ENCODE data around the gene ERF.

The ERF gene

DNA sequence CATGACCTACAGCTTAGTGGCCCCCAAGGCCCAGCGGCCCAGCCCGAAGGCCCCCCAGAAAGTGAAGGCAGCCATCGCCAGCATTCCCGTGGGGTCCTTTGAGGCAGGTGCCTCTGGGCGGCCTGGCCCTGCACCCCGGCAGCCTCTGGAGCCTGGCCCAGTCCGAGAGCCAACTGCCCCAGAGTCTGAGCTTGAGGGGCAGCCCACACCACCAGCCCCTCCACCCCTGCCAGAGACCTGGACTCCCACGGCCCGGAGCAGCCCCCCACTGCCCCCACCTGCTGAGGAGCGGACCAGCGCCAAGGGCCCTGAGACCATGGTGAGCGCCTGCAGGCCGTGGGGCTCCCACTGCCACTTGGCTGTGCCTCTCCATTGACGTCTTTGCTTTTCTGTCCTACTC is 38.0 kb upstream of the ERF start:
- Histone ChIP-seq H3K27me3 (ENCODE audit: insufficient read depth, low read length) (no peaks in the 10 kb centered on the region), H2AFZ (ENCODE audit: low read length, unreplicated experiment) (no peak overlapping the region), H3K27ac (ENCODE audit: low read depth, low read length) (no peak overlapping the region), H3K4me3 (ENCODE audit: low read depth, low read length) (no peak overlapping the region), H3K36me3 (ENCODE audit: insufficient read depth, low read length) (no peaks in the 10 kb centered on the region), H3K79me2 (ENCODE audit: control insufficient read depth, insufficient read depth, low read length, unreplicated experiment) (no peaks in the 10 kb centered on the region), H3K4me1 (ENCODE audit: control insufficient read depth, insufficient read depth, low read length, unreplicated experiment) (no peaks in the 10 kb centered on the region)

DNA sequence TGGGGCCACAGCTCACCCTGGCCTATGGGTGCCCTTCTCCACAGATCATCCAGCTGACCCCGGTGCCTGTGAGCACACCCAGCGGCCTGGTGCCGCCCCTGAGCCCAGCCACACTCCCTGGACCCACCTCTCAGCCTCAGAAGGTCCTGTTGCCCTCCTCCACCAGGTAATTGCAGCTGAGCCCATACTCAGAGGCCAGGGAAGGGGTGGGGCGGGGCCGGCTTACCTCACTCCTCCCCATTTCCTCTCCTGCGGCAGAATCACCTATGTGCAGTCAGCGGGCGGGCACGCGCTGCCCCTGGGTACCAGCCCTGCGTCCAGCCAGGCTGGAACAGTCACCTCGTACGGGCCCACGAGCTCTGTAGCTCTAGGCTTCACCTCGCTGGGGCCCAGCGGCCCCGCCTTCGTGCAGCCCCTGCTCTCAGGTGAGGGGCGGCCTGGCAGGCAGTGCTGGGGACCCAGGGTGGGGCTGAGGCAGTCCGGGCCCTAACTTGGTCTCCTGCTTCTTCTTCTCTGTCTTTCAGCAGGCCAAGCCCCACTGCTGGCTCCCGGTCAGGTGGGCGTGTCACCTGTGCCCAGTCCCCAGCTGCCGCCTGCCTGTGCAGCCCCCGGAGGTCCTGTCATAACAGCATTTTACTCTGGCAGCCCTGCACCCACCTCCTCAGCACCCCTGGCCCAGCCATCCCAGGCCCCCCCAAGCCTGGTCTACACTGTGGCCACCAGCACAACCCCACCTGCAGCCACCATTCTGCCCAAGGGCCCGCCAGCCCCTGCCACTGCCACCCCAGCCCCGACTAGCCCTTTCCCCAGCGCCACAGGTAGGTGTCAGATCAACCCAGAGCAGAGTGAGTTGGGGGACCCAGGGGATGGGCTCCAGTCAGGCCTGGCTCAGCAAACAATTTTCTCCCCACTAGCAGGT is 37.4 kb upstream of the ERF start:
- Histone ChIP-seq H3K36me3 (ENCODE audit: insufficient read depth, low read length) (0 out of 2 replicates have a peak, but pooled peaks cover under 1% of the 10 kb centered on the region), H3K4me3 (ENCODE audit: low read depth, low read length) (no peak overlapping the region), H2AFZ (ENCODE audit: low read length, unreplicated experiment) (no peak overlapping the region), H3K27me3 (ENCODE audit: insufficient read depth, low read length) (no peaks in the 10 kb centered on the region), H3K4me1 (ENCODE audit: control insufficient read depth, insufficient read depth, low read length, unreplicated experiment) (no peaks in the 10 kb centered on the region), H3K27ac (ENCODE audit: low read depth, low read length) (no peak overlapping the region), H3K79me2 (ENCODE audit: control insufficient read depth, insufficient read depth, low read length, unreplicated experiment) (no peaks in the 10 kb centered on the region)

DNA sequence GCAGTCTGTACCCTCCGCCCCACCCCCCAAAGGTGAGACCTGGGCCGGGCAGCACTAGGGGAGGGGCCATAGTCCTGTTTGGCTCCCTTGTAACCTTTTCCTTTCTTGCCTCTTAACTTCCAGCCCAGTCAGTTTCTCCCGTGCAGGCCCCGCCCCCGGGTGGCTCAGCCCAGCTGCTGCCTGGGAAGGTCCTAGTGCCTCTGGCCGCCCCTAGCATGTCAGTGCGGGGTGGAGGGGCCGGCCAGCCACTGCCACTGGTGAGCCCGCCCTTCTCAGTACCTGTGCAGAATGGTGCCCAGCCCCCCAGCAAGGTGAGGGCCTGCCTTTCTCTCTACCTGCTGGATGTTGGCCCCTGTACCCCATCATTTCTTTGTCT is 36.5 kb upstream of the ERF start:
- H3K4me1 ChIP-seq (ENCODE audit: control insufficient read depth, insufficient read depth, low read length, unreplicated experiment): peaks cover under 1% of the 10 kb centered on the region
- H3K4me3 ChIP-seq (ENCODE audit: low read depth, low read length): no peak overlapping the region
- H2AFZ ChIP-seq (ENCODE audit: low read length, unreplicated experiment): no peak overlapping the region
- no peak overlapping the region for H3K27ac ChIP-seq (ENCODE audit: low read depth, low read length)
- no peaks in the 10 kb centered on the region for H3K79me2 ChIP-seq (ENCODE audit: control insufficient read depth, insufficient read depth, low read length, unreplicated experiment)
- H3K36me3 ChIP-seq (ENCODE audit: insufficient read depth, low read length): 0 out of 2 replicates have a peak, but pooled peaks cover 5% of the 10 kb centered on the region
- H3K27me3 ChIP-seq (ENCODE audit: insufficient read depth, low read length): no peaks in the 10 kb centered on the region

DNA sequence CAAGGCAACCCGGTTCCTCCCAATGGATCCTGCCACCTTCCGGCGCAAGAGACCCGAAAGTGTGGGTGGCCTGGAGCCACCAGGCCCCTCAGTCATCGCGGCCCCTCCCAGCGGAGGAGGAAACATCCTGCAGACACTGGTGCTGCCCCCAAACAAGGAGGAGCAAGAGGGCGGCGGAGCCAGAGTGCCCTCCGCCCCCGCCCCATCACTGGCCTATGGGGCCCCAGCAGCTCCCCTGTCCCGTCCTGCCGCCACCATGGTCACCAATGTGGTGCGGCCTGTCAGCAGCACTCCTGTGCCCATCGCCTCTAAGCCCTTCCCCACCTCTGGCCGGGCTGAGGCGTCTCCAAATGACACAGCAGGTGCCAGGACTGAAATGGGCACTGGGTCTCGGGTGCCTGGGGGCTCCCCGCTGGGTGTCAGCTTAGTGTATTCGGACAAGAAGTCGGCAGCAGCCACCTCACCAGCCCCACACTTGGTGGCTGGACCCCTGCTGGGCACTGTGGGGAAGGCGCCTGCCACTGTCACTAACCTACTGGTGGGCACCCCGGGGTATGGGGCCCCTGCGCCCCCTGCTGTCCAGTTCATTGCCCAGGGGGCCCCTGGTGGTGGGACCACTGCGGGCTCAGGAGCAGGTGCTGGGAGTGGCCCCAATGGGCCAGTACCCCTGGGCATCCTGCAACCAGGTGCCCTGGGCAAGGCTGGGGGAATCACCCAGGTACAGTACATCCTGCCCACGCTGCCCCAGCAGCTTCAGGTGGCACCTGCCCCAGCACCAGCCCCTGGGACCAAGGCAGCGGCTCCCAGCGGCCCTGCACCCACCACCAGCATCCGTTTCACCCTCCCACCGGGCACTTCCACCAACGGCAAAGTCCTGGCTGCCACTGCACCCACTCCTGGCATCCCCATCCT is 35.9 kb upstream of the ERF start:
- Histone ChIP-seq H3K27ac (ENCODE audit: low read depth, low read length) (no peak overlapping the region), H3K4me3 (ENCODE audit: low read depth, low read length) (no peak overlapping the region), H3K79me2 (ENCODE audit: control insufficient read depth, insufficient read depth, low read length, unreplicated experiment) (peaks cover 2% of the 10 kb centered on the region), H3K4me1 (ENCODE audit: control insufficient read depth, insufficient read depth, low read length, unreplicated experiment) (peaks cover 7% of the 10 kb centered on the region), H2AFZ (ENCODE audit: low read length, unreplicated experiment) (no peak overlapping the region), H3K36me3 (ENCODE audit: insufficient read depth, low read length) (0 out of 2 replicates have a peak, but pooled peaks cover 5% of the 10 kb centered on the region), H3K27me3 (ENCODE audit: insufficient read depth, low read length) (no peaks in the 10 kb centered on the region)

DNA sequence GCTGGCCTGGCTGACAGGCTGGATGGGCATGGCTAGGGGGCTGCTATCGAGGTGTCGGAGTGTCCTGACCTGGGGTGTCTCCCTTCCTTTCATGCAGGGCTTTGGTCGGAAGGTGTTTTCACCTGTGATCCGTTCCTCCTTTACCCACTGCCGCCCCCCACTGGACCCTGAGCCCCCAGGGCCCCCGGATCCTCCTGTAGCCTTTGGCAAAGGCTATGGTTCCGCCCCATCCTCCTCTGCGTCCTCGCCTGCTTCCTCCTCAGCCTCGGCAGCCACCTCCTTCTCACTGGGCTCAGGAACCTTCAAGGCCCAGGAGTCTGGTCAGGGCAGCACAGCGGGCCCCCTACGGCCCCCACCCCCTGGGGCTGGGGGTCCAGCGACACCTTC is 35.2 kb upstream of the ERF start:
- H3K4me3 ChIP-seq (ENCODE audit: low read depth, low read length): no peak overlapping the region
- H3K4me1 ChIP-seq (ENCODE audit: control insufficient read depth, insufficient read depth, low read length, unreplicated experiment): peaks cover 13% of the 10 kb centered on the region
- 0 out of 2 replicates have a peak, but pooled peaks cover 5% of the 10 kb centered on the region for H3K36me3 ChIP-seq (ENCODE audit: insufficient read depth, low read length)
- peaks cover 4% of the 10 kb centered on the region for H3K79me2 ChIP-seq (ENCODE audit: control insufficient read depth, insufficient read depth, low read length, unreplicated experiment)
- no peak overlapping the region for H3K27ac ChIP-seq (ENCODE audit: low read depth, low read length)
- H2AFZ ChIP-seq (ENCODE audit: low read length, unreplicated experiment): no peak overlapping the region
- H3K27me3 ChIP-seq (ENCODE audit: insufficient read depth, low read length): no peaks in the 10 kb centered on the region

DNA sequence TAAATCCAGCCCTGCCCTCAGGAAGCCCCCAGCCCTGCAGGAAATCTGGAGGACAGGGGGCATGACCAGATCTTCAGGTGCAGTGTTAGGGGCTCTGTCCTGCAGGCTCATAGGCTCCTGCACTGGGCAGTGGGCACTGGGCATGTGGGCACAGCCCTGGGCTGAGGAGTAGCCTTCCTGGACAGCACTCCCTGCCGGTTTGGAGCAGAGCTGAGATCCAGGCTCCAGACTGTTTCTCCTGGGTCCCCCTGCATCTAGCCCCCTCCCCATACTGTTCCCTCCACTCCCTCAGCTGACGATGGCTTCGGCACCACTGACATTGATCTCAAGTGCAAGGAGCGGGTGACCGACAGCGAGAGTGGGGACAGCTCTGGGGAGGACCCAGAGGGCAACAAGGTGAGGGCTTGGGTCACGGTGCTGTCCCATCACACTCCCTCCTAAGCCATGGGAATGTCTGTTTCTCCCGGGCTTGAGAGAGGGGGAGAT is 34.7 kb upstream of the ERF start:
- peaks cover 17% of the 10 kb centered on the region for H3K4me1 ChIP-seq (ENCODE audit: control insufficient read depth, insufficient read depth, low read length, unreplicated experiment)
- peaks cover 9% of the 10 kb centered on the region for H3K79me2 ChIP-seq (ENCODE audit: control insufficient read depth, insufficient read depth, low read length, unreplicated experiment)
- no peak overlapping the region for H3K27ac ChIP-seq (ENCODE audit: low read depth, low read length)
- H2AFZ ChIP-seq (ENCODE audit: low read length, unreplicated experiment): no peak overlapping the region
- H3K27me3 ChIP-seq (ENCODE audit: insufficient read depth, low read length): no peaks in the 10 kb centered on the region
- H3K4me3 ChIP-seq (ENCODE audit: low read depth, low read length): no peak overlapping the region
- H3K36me3 ChIP-seq (ENCODE audit: insufficient read depth, low read length): 0 out of 2 replicates have a peak, but pooled peaks cover 5% of the 10 kb centered on the region

DNA sequence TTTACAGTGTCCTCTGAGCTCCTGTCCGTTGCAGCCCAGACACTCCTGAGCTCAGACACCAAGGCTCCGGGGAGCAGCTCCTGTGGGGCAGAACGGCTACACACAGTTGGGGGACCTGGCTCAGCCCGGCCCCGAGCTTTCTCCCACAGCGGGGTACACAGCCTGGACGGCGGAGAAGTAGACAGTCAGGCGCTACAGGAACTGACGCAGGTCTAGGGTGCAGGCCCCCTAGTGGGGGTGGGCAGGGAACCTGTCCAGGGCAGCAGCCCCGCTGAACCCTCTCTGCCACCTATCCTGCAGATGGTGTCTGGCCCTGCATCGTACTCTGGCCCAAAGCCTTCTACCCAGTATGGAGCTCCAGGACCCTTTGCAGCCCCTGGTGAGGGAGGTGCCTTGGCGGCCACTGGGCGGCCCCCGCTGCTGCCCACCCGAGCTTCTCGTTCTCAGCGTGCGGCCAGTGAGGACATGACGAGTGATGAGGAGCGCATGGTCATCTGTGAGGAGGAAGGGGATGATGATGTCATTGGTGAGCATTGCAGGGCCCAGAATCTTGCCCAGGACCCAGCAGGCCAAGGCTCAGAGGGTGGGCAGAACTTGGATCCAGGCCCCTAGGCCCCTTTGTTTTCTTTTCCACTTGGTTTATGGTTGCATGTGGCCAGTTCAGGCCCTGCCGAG is 34.1 kb upstream of the ERF start:
- H3K27me3 ChIP-seq (ENCODE audit: insufficient read depth, low read length): no peaks in the 10 kb centered on the region
- peaks cover 17% of the 10 kb centered on the region for H3K4me1 ChIP-seq (ENCODE audit: control insufficient read depth, insufficient read depth, low read length, unreplicated experiment)
- H3K4me3 ChIP-seq (ENCODE audit: low read depth, low read length): no peak overlapping the region
- H3K79me2 ChIP-seq (ENCODE audit: control insufficient read depth, insufficient read depth, low read length, unreplicated experiment): peaks cover 10% of the 10 kb centered on the region
- H3K27ac ChIP-seq (ENCODE audit: low read depth, low read length): no peak overlapping the region
- no peak overlapping the region for H2AFZ ChIP-seq (ENCODE audit: low read length, unreplicated experiment)
- 0 out of 2 replicates have a peak, but pooled peaks cover 5% of the 10 kb centered on the region for H3K36me3 ChIP-seq (ENCODE audit: insufficient read depth, low read length)

DNA sequence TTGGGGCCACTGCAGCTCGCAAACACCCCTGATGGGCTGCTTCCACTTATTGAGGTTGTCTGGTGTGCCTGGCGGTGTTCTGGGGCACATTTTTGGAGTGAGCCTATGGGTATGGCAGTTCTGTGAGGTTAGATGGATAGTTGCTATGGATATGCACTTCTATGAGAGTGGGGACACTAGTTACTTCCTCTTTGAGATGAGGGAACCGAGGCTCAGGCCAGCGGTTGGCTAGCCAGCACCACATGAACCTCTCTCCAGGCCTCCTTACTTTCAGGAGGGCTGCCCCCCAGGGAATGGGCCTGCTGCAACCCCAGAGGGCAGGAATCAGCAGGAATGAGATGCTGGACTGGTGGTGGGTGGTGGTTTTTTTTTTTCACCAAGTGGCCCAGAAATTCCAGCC is 33.5 kb upstream of the ERF start:
- Histone ChIP-seq H3K4me1 (ENCODE audit: control insufficient read depth, insufficient read depth, low read length, unreplicated experiment) (peaks cover 18% of the 10 kb centered on the region), H3K36me3 (ENCODE audit: insufficient read depth, low read length) (0 out of 2 replicates have a peak, but pooled peaks cover 5% of the 10 kb centered on the region), H3K27me3 (ENCODE audit: insufficient read depth, low read length) (no peaks in the 10 kb centered on the region), H3K4me3 (ENCODE audit: low read depth, low read length) (no peak overlapping the region), H2AFZ (ENCODE audit: low read length, unreplicated experiment) (no peak overlapping the region), H3K79me2 (ENCODE audit: control insufficient read depth, insufficient read depth, low read length, unreplicated experiment) (peaks cover 10% of the 10 kb centered on the region), H3K27ac (ENCODE audit: low read depth, low read length) (no peak overlapping the region)

DNA sequence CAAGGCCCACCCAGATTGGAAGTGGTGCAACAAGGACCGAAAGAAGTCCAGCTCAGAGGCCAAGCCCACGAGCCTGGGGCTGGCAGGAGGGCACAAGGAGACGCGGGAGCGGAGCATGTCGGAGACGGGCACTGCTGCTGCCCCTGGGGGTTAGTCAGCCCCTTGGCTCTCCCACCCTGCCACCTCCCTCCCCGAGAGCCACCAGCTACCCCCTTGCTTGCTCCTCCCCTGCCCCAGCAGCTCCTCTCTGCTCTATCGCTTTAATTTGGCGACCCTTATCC is 32.8 kb upstream of the ERF start:
- Histone ChIP-seq H3K27me3 (ENCODE audit: insufficient read depth, low read length) (no peaks in the 10 kb centered on the region), H3K4me1 (ENCODE audit: control insufficient read depth, insufficient read depth, low read length, unreplicated experiment) (peaks cover 24% of the 10 kb centered on the region), H2AFZ (ENCODE audit: low read length, unreplicated experiment) (no peak overlapping the region), H3K36me3 (ENCODE audit: insufficient read depth, low read length) (0 out of 2 replicates have a peak, but pooled peaks cover 5% of the 10 kb centered on the region), H3K79me2 (ENCODE audit: control insufficient read depth, insufficient read depth, low read length, unreplicated experiment) (peaks cover 10% of the 10 kb centered on the region), H3K4me3 (ENCODE audit: low read depth, low read length) (no peak overlapping the region), H3K27ac (ENCODE audit: low read depth, low read length) (no peak overlapping the region)

All from ACC112 (cell line).